Prostate gland (tissue), 2 donors: ENCODE results near the gene CELF4. TPM values are rescaled to one million over a fixed set of nuclear protein-coding genes. Genes with fewer than 3 reads are reported as not detected.

ENCODE experiments used
- DNase-seq: peaks from one replicate; pipeline ENCODE4 v3.0.0-alpha.2; 2019; ENCODE audit warnings: low spot score
- H3K27ac ChIP-seq, 2 donors: fragments of 200-600 bp; sonication (generic); 2 replicates each; pipeline ENCODE4 v1.5.1; 2017 to 2019
- H3K27me3 ChIP-seq: fragments of 200-600 bp; sonication (generic); replicated peaks from 2 replicates; pipeline ENCODE4 v1.5.1; 2019; ENCODE audit not compliant: insufficient read depth
- H3K36me3 ChIP-seq, 2 donors: fragments of 200-600 bp; sonication (generic); 1 replicate in 1 of 2; 2 replicates in 1 of 2; pipeline versions ENCODE4 v1.5.1 to v1.8.1; 2017 to 2019
- H3K4me1 ChIP-seq: fragments of 200-600 bp; sonication (generic); replicated peaks from 2 replicates; pipeline ENCODE4 v1.5.1; 2019
- H3K4me3 ChIP-seq, 2 donors: fragments of 200-600 bp; sonication (generic); 2 replicates each; pipeline ENCODE4 v1.5.1; 2017 to 2019
- H3K9me3 ChIP-seq: fragments of 200-600 bp; sonication (generic); 2 replicates; pipeline ENCODE4 v1.5.1; 2017
- CTCF ChIP-seq, 4 experiments: fragments of 200-600 bp in 2 of 4; fragments of 450-650 bp in 2 of 4; sonication (generic) in 2 of 4; IDR thresholded peaks; 1 replicate in 3 of 4; 2 replicates in 1 of 4; pipeline ENCODE4 v1.5.1; 2016 to 2019; ENCODE audit warnings: antibody characterized with exemption in 4 of 4, mild to moderate bottlenecking in 2 of 4, moderate library complexity in 2 of 4
- POLR2A ChIP-seq: fragments of 450-650 bp; IDR thresholded peaks from one replicate; pipeline ENCODE4 v1.6.1; 2016; ENCODE audit warnings: antibody characterized with exemption, mild to moderate bottlenecking
- POLR2AphosphoS5 ChIP-seq: sonication (generic); formaldehyde crosslinking; IDR thresholded peaks from one replicate; pipeline ENCODE4 v1.6.1; 2017; ENCODE audit warnings: antibody characterized with exemption
- WGBS: methylation state at CpG from one replicate; pipeline ENCODE4 v1.1.5; 2018; 5-methylcytosine and 5-hydroxymethylcytosine counted together
- intact Hi-C: fragments of 100-400 bp; cut with DNase I; formaldehyde crosslinking; loops from one replicate; pipeline ENCODE4 v1.14.2; 2022
- total RNA-seq, 2 donors: library from RNA; depleted of rRNA; stranded (reverse); fragments of >200 nt; gene quantifications; one replicate each; pipeline ENCODE4 v1.1.0, GENCODE V29; 2016

CELF4 gene
- total RNA-seq, 2 donors from 2014 or later: 7.8 to 8.5 TPM

GRCh38 chr18:37341016-37341415 is 224.6 kb downstream of the CELF4 start:
- WGBS: 51% methylated on average over 2 of the region's 2 CpGs
- H3K36me3 ChIP-seq: no peaks in the 10 kb centered on the region
- intact Hi-C loops: loop anchor here (5.0 kb wide), 1 partner anchor 196 kb away; no protein-coding TSS in a partner anchor
- H3K27me3 ChIP-seq: no peaks in the 10 kb centered on the region
- no peak overlapping the region for H3K27ac ChIP-seq
- H3K4me3 ChIP-seq: no peak overlapping the region
- TF ChIP-seq POLR2AphosphoS5: no peak
- no peak for TF ChIP-seq POLR2A
- no peaks in the 10 kb centered on the region for H3K9me3 ChIP-seq
- DNase-seq: no peak
- no peaks in the 10 kb centered on the region for H3K4me1 ChIP-seq

GRCh38 chr18:37339701-37340215 is 225.8 kb downstream of the CELF4 start:
- Histone ChIP-seq H3K4me1 (no peaks in the 10 kb centered on the region), H3K9me3 (no peaks in the 10 kb centered on the region), H3K36me3 (no peaks in the 10 kb centered on the region), H3K4me3 (no peak overlapping the region), H3K27me3 (no peaks in the 10 kb centered on the region), H3K27ac (no peak overlapping the region)
- TF ChIP-seq POLR2A (no peak), POLR2AphosphoS5 (no peak), CTCF (IDR thresholded peaks at IDR 0.05) (no peak)
- WGBS: 80% methylated on average over 11 of the region's 11 CpGs
- DNase-seq: no peak
- intact Hi-C loops: loop anchor here (5.0 kb wide), 1 partner anchor 198 kb away; no protein-coding TSS in a partner anchor

GRCh38 chr18:37336568-37337285 is 228.9 kb downstream of the CELF4 start:
- Histone ChIP-seq H3K27ac (no peak overlapping the region), H3K9me3 (no peaks in the 10 kb centered on the region), H3K27me3 (no peaks in the 10 kb centered on the region), H3K36me3 (no peaks in the 10 kb centered on the region), H3K4me3 (no peak overlapping the region), H3K4me1 (no peaks in the 10 kb centered on the region)
- intact Hi-C loops: no loop called here
- no peak for TF ChIP-seq POLR2A
- 92% methylated on average over 27 of the region's 27 CpGs for WGBS
- DNase-seq: no peak

GRCh38 chr18:37335409-37335736 is 230.2 kb downstream of the CELF4 start:
- Histone ChIP-seq H3K36me3 (no peaks in the 10 kb centered on the region), H3K27me3 (no peaks in the 10 kb centered on the region), H3K27ac (no peak overlapping the region), H3K9me3 (no peaks in the 10 kb centered on the region), H3K4me1 (no peaks in the 10 kb centered on the region), H3K4me3 (no peak overlapping the region)
- intact Hi-C loops: no loop called here
- WGBS: 77% methylated on average over 3 of the region's 3 CpGs
- no peak for DNase-seq
- TF ChIP-seq POLR2A (no peak), CTCF (IDR thresholded peaks at IDR 0.05) (no peak), POLR2AphosphoS5 (no peak)

- Histone ChIP-seq H3K27me3 (no peaks in the 10 kb centered on the region), H3K4me3 (no peak overlapping the region), H3K36me3 (no peaks in the 10 kb centered on the region), H3K4me1 (no peaks in the 10 kb centered on the region), H3K9me3 (no peaks in the 10 kb centered on the region), H3K27ac (no peak overlapping the region)
- WGBS: 65% methylated on average over 23 of the region's 23 CpGs
- no peak for DNase-seq
- intact Hi-C loops: no loop called here
- TF ChIP-seq POLR2AphosphoS5: no peak
- TF ChIP-seq CTCF (IDR thresholded peaks at IDR 0.05): no peak
- TF ChIP-seq POLR2A: no peak
Observed at GRCh38 chr18:37334631-37335408, 230.8 kb downstream of the CELF4 start.
